GM23338 (cell line): Measurements from ENCODE around the gene ELFN1. TPM values are rescaled to one million over a fixed set of nuclear protein-coding genes. Genes with fewer than 3 reads are reported as not detected.

Source experiments
- ATAC-seq: fragments of 200-7000 bp; cut with Tn5 transposase; 3 replicates; pipeline ENCODE4 v1.9.1; 2020
- DNase-seq: peaks from one replicate; pipeline ENCODE4 v3.0.0-alpha.2; 2015; ENCODE audit warnings: low spot score
- H2AFZ ChIP-seq: fragments of 200-600 bp; sonication (generic); 2 replicates; pipeline ENCODE4 v1.8.0; 2016; ENCODE audit warnings: antibody characterized with exemption, mild to moderate bottlenecking, moderate library complexity
- H3F3A ChIP-seq: fragments of 200-600 bp; sonication (generic); replicated peaks from 2 replicates; pipeline ENCODE4 v1.8.0; 2017; ENCODE audit warnings: antibody characterized with exemption, mixed run types, low read depth
- H3K27ac ChIP-seq: fragments of 200-600 bp; sonication (generic); 2 replicates; pipeline ENCODE4 v1.6.1; 2016; ENCODE audit warnings: low read depth
- H3K27me3 ChIP-seq: fragments of 200-600 bp; sonication (generic); 2 replicates; pipeline ENCODE4 v1.8.0; 2016; ENCODE audit warnings: mild to moderate bottlenecking, mixed run types, moderate library complexity; ENCODE audit not compliant: insufficient read depth
- H3K36me3 ChIP-seq: fragments of 200-600 bp; sonication (generic); 2 replicates; pipeline ENCODE4 v1.8.0; 2016; ENCODE audit warnings: mild to moderate bottlenecking; ENCODE audit not compliant: insufficient read depth
- H3K4me1 ChIP-seq: fragments of 200-600 bp; sonication (generic); 2 replicates; pipeline ENCODE4 v1.8.0; 2016; ENCODE audit warnings: mild to moderate bottlenecking, moderate library complexity; ENCODE audit not compliant: insufficient read depth
- H3K4me2 ChIP-seq: fragments of 200-600 bp; sonication (generic); 2 replicates; pipeline ENCODE4 v1.7.1; 2017; ENCODE audit warnings: mixed run types
- H3K4me3 ChIP-seq: fragments of 200-600 bp; sonication (generic); 2 replicates; pipeline ENCODE4 v1.6.1; 2016; ENCODE audit warnings: mixed run types
- H3K79me2 ChIP-seq: fragments of 200-600 bp; sonication (generic); replicated peaks from 2 replicates; pipeline ENCODE4 v1.8.0; 2017; ENCODE audit warnings: mild to moderate bottlenecking; ENCODE audit not compliant: insufficient read depth
- H3K9me2 ChIP-seq: fragments of 200-600 bp; sonication (generic); 2 replicates; pipeline ENCODE4 v1.8.0; 2017; ENCODE audit not compliant: insufficient read depth
- H4K20me1 ChIP-seq: fragments of 200-600 bp; sonication (generic); replicated peaks from 2 replicates; pipeline ENCODE4 v1.8.0; 2017; ENCODE audit warnings: mild to moderate bottlenecking; ENCODE audit not compliant: insufficient read depth
- H3K27ac Mint-ChIP-seq: 2 replicates; pipeline ENCODE4 v1.8.0; 2020; ENCODE audit warnings: inconsistent platforms, mild to moderate bottlenecking, moderate library complexity, mixed read lengths
- H3K27me3 Mint-ChIP-seq: 3 replicates; pipeline ENCODE4 v1.8.0; 2022; ENCODE audit warnings: low read depth, mild to moderate bottlenecking, moderate library complexity, mixed read lengths, inconsistent platforms; ENCODE audit not compliant: insufficient read depth, poor library complexity
- H3K36me3 Mint-ChIP-seq: 3 replicates; pipeline ENCODE4 v1.8.0; 2021; ENCODE audit warnings: low read depth, mild to moderate bottlenecking, inconsistent platforms, moderate library complexity, mixed read lengths
- H3K4me1 Mint-ChIP-seq: 3 replicates; pipeline ENCODE4 v1.8.0; 2020; ENCODE audit warnings: mild to moderate bottlenecking, inconsistent platforms, mixed read lengths
- H3K4me3 Mint-ChIP-seq: 3 replicates; pipeline ENCODE4 v1.8.0; 2021; ENCODE audit warnings: moderate library complexity, mild to moderate bottlenecking, inconsistent platforms, mixed read lengths
- H3K9me3 Mint-ChIP-seq: 3 replicates; pipeline ENCODE4 v1.8.0; 2020; ENCODE audit warnings: moderate library complexity, mild to moderate bottlenecking, inconsistent platforms, mixed read lengths
- CREB1 ChIP-seq: fragments of 250-450 bp; sonication (Bioruptor Pico); IDR thresholded peaks from 2 replicates; pipeline ENCODE4 v1.5.0; 2020; ENCODE audit warnings: low read depth, mild to moderate bottlenecking, moderate library complexity
- ETS1 ChIP-seq: IDR thresholded peaks from 2 replicates; pipeline ENCODE4 v1.6.1; 2016; ENCODE audit warnings: antibody characterized with exemption
- EZH2 ChIP-seq: fragments of 200-600 bp; sonication (generic); IDR thresholded peaks from one replicate; pipeline ENCODE4 v1.8.0; 2017; ENCODE audit warnings: antibody characterized with exemption, mild to moderate bottlenecking, low read depth; ENCODE audit not compliant: unreplicated experiment
- JUNB ChIP-seq: IDR thresholded peaks from one replicate; pipeline ENCODE4 v1.6.1; 2016; ENCODE audit warnings: antibody characterized with exemption; ENCODE audit not compliant: unreplicated experiment
- NANOG ChIP-seq: IDR thresholded peaks from 2 replicates; pipeline ENCODE4 v1.6.1; 2016; ENCODE audit warnings: antibody characterized with exemption, borderline replicate concordance
- POLR2AphosphoS5 ChIP-seq: IDR thresholded peaks from 2 replicates; pipeline ENCODE4 v1.6.1; 2016; ENCODE audit warnings: antibody characterized with exemption, low read depth
- REST ChIP-seq: IDR thresholded peaks from one replicate; pipeline ENCODE4 v1.6.1; 2018; ENCODE audit warnings: antibody characterized with exemption; ENCODE audit not compliant: unreplicated experiment
- ZNF114 ChIP-seq: fragments of 250-450 bp; sonication (Bioruptor Pico); IDR thresholded peaks from 2 replicates; pipeline ENCODE4 v1.5.0; 2020; ENCODE audit warnings: mild to moderate bottlenecking, moderate library complexity
- ZNF331 ChIP-seq: fragments of 250-450 bp; sonication (Bioruptor Pico); IDR thresholded peaks from 2 replicates; pipeline ENCODE4 v1.5.0; 2020; ENCODE audit warnings: low read depth, mild to moderate bottlenecking, moderate library complexity
- ZNF462 ChIP-seq: fragments of 250-450 bp; sonication (Bioruptor Pico); IDR thresholded peaks from 2 replicates; pipeline ENCODE4 v1.5.0; 2020; ENCODE audit warnings: mild to moderate bottlenecking, moderate library complexity
- polyA plus RNA-seq: library from polyadenylated mRNA; unstranded; fragments of >200 nt; fragmentation: Nextera tagmentation; extraction: Ambion mirVana; gene quantifications from 2 replicates; pipeline ENCODE4 v1.2.1, GENCODE V29; 2016
- total RNA-seq: library from RNA; depleted of rRNA; stranded (reverse); fragments of >200 nt; shearing (Covaris generic); gene quantifications from 2 replicates; pipeline ENCODE4 v1.2.3, GENCODE V29; 2014

The ELFN1 gene
- total and polyA plus RNA-seq, 2 experiments from 2014 or later: 0.08 to 3.5 TPM

- DNase-seq (no peak), ATAC-seq (no peak)
- Histone ChIP-seq H3K4me3 (no peak overlapping the region), H3K9me2 (no peaks in the 10 kb centered on the region), H3K27ac (no peak overlapping the region), H3K27me3 (no peaks in the 10 kb centered on the region), H3F3A (no peaks in the 10 kb centered on the region), H2AFZ (no peak overlapping the region), H3K4me1 (no peaks in the 10 kb centered on the region), H3K4me2 (no peak overlapping the region), H3K36me3 (no peaks in the 10 kb centered on the region), H4K20me1 (no peaks in the 10 kb centered on the region), H3K79me2 (no peaks in the 10 kb centered on the region)
- Mint-ChIP-seq H3K27me3 (peaks cover 8% of the 10 kb centered on the region), H3K4me3 (no peak overlapping the region), H3K9me3 (no peaks in the 10 kb centered on the region), H3K4me1 (no peaks in the 10 kb centered on the region), H3K27ac (no peak overlapping the region), H3K36me3 (no peaks in the 10 kb centered on the region)
- TF ChIP-seq ZNF331 (no peak), POLR2AphosphoS5 (no peak), ZNF114 (CRISPR knock-in tag) (no peak), EZH2 (no peak), REST (no peak)
These were observed 68.9 kb downstream of the ELFN1 start for GRCh38 chr7:1738956-1739355.

DNA sequence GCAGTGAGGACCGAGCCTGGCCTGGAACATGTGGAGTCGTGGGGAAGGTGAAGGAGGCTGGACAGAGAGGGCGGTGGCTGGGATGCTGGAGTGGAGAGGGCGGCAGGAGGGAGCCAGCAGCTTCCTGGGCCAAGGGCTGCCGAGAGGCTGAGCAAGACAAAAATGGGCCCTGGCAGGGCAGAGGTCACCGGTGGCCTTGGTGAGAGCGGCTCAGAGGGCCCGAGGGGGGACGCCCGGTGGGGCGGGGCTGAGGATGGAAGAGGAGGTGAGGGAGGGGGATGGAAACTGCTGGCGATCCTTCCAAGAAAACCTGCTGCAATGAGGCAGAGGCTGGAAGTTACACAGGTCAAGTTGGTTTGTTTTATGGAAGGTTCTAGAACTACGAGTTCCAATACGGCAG, 69.5 kb downstream of the ELFN1 start:
- no peak for ATAC-seq
- DNase-seq: no peak
- no peaks in the 10 kb centered on the region for H3K79me2 ChIP-seq
- H3K4me1 Mint-ChIP-seq: no peaks in the 10 kb centered on the region
- no peak overlapping the region for H3K27ac Mint-ChIP-seq
- H3K4me2 ChIP-seq: no peak overlapping the region
- no peaks in the 10 kb centered on the region for H3K27me3 ChIP-seq
- no peaks in the 10 kb centered on the region for H3K4me1 ChIP-seq
- H3F3A ChIP-seq: no peaks in the 10 kb centered on the region
- no peak overlapping the region for H3K27ac ChIP-seq
- H4K20me1 ChIP-seq: no peaks in the 10 kb centered on the region
- no peaks in the 10 kb centered on the region for H3K9me2 ChIP-seq
- H3K9me3 Mint-ChIP-seq: no peaks in the 10 kb centered on the region
- H2AFZ ChIP-seq: no peak overlapping the region
- H3K4me3 ChIP-seq: no peak overlapping the region
- no peaks in the 10 kb centered on the region for H3K36me3 ChIP-seq
- H3K36me3 Mint-ChIP-seq: no peaks in the 10 kb centered on the region
- no peak overlapping the region for H3K4me3 Mint-ChIP-seq
- H3K27me3 Mint-ChIP-seq: peaks cover 8% of the 10 kb centered on the region
- TF ChIP-seq ZNF462 (CRISPR knock-in tag): no peak
- TF ChIP-seq ZNF331: no peak
- no peak for TF ChIP-seq NANOG
- no peak for TF ChIP-seq ZNF114 (CRISPR knock-in tag)
- TF ChIP-seq JUNB: no peak
- TF ChIP-seq POLR2AphosphoS5: no peak
- TF ChIP-seq EZH2: no peak
- TF ChIP-seq ETS1: no peak
- TF ChIP-seq CREB1 (CRISPR knock-in tag): no peak
